ENCODE data around the gene SLIT3. TPM values are rescaled to one million over a fixed set of nuclear protein-coding genes. Genes with fewer than 3 reads are reported as not detected.
"Not testable (repeated sequence)": the region's sequence is repeated elsewhere in the genome, so short reads cannot be mapped to it uniquely, and the experiment has no call there.

SLIT3 gene
- total RNA-seq, 1 experiment from 2014 or later = 0.44 TPM

GRCh38 chr5:168645195-168645594 lies 655.7 kb downstream of the SLIT3 start:
- ChIA-PET CTCF (no interaction called here), POLR2A (ENCODE audit: unreplicated experiment) (no interaction called here)
- Histone ChIP-seq H3K27me3 (ENCODE audit: low read length) (no peaks in the 10 kb centered on the region), H3K4me2 (ENCODE audit: low read length) (no peak overlapping the region), H3F3A (ENCODE audit: low read length, unreplicated experiment) (no peaks in the 10 kb centered on the region), H3K4me1 (ENCODE audit: insufficient read depth, low read length) (no peaks in the 10 kb centered on the region), H3K9ac (ENCODE audit: low read length) (no peak overlapping the region), H3K79me2 (ENCODE audit: low read length) (no peaks in the 10 kb centered on the region), H3K36me3 (ENCODE audit: low read depth, low read length) (no peaks in the 10 kb centered on the region), H4K20me1 (ENCODE audit: low read length) (no peaks in the 10 kb centered on the region), H3K27ac (ENCODE audit: low read length) (no peak overlapping the region), H3K4me3 (ENCODE audit: low read length) (no peak overlapping the region), H3K9me2 (replicated peaks; ENCODE audit: low read length) (no peaks in the 10 kb centered on the region), H2AFZ (ENCODE audit: low read length) (no peak overlapping the region), H3K9me3 (ENCODE audit: low read length) (no peaks in the 10 kb centered on the region)
- TF ChIP-seq EZH2 (IDR thresholded peaks at IDR 0.05; ENCODE audit: low read length, unreplicated experiment) = no peak
- TF ChIP-seq CTCF (conservative IDR thresholded peaks at IDR 0.05; ENCODE audit: low read depth, low read length) = no peak
- TF ChIP-seq EZH2phosphoT487 (IDR thresholded peaks at IDR 0.05; ENCODE audit: borderline replicate concordance, low read length) = no peak
- ATAC-seq (no peak), DNase-seq (no peak)
- intact Hi-C loops (cut with micrococcal nuclease) = no loop called here
- BruUV-seq (replicated peaks) = no TSS peak

- Histone ChIP-seq H3K9ac (ENCODE audit: low read length) (no peak overlapping the region), H3K4me3 (ENCODE audit: low read length) (no peak overlapping the region), H3K9me2 (replicated peaks; ENCODE audit: low read length) (no peaks in the 10 kb centered on the region), H3K79me2 (ENCODE audit: low read length) (no peaks in the 10 kb centered on the region), H3K4me2 (ENCODE audit: low read length) (no peak overlapping the region), H3K27me3 (ENCODE audit: low read length) (no peaks in the 10 kb centered on the region), H3K27ac (ENCODE audit: low read length) (no peak overlapping the region), H3K36me3 (ENCODE audit: low read depth, low read length) (no peaks in the 10 kb centered on the region), H2AFZ (ENCODE audit: low read length) (no peak overlapping the region), H4K20me1 (ENCODE audit: low read length) (no peaks in the 10 kb centered on the region), H3F3A (ENCODE audit: low read length, unreplicated experiment) (no peaks in the 10 kb centered on the region), H3K9me3 (ENCODE audit: low read length) (no peaks in the 10 kb centered on the region), H3K4me1 (ENCODE audit: insufficient read depth, low read length) (no peaks in the 10 kb centered on the region)
- TF ChIP-seq CTCF (conservative IDR thresholded peaks at IDR 0.05; ENCODE audit: low read depth, low read length) = no peak
- TF ChIP-seq EZH2 (IDR thresholded peaks at IDR 0.05; ENCODE audit: low read length, unreplicated experiment) = no peak
- no peak for TF ChIP-seq EZH2phosphoT487 (IDR thresholded peaks at IDR 0.05; ENCODE audit: borderline replicate concordance, low read length)
- DNase-seq = no peak
- POLR2A ChIA-PET (ENCODE audit: unreplicated experiment) = no interaction called here
- intact Hi-C loops (cut with micrococcal nuclease) = no loop called here
- CTCF ChIA-PET = no interaction called here
- no peak for ATAC-seq
- no TSS peak for BruUV-seq (replicated peaks)
Measured at GRCh38 chr5:168642019-168642418, 658.9 kb downstream of the SLIT3 start.

GRCh38 chr5:168638846-168639245 lies 662.1 kb downstream of the SLIT3 start:
- H3K4me3 ChIP-seq (ENCODE audit: low read length); H3K4me2 ChIP-seq (ENCODE audit: low read length); POLR2A ChIA-PET (ENCODE audit: unreplicated experiment); BruUV-seq (replicated peaks); H3K9me3 ChIP-seq (ENCODE audit: low read length); intact Hi-C loops (cut with micrococcal nuclease); H4K20me1 ChIP-seq (ENCODE audit: low read length); H3F3A ChIP-seq (ENCODE audit: low read length, unreplicated experiment); H3K9ac ChIP-seq (ENCODE audit: low read length); H3K9me2 ChIP-seq (replicated peaks; ENCODE audit: low read length); H3K27me3 ChIP-seq (ENCODE audit: low read length); H3K4me1 ChIP-seq (ENCODE audit: insufficient read depth, low read length); H2AFZ ChIP-seq (ENCODE audit: low read length); H3K79me2 ChIP-seq (ENCODE audit: low read length); DNase-seq; ATAC-seq; H3K36me3 ChIP-seq (ENCODE audit: low read depth, low read length); CTCF ChIA-PET; H3K27ac ChIP-seq (ENCODE audit: low read length): not testable (repeated sequence)

Data from PC-3 (cell line).